ENCODE data around the gene LAG3. TPM values are rescaled to one million over a fixed set of nuclear protein-coding genes. Genes with fewer than 3 reads are reported as not detected.

The LAG3 gene
- total RNA-seq, 1 donor from 2014 or later = 7.3 TPM

DNA sequence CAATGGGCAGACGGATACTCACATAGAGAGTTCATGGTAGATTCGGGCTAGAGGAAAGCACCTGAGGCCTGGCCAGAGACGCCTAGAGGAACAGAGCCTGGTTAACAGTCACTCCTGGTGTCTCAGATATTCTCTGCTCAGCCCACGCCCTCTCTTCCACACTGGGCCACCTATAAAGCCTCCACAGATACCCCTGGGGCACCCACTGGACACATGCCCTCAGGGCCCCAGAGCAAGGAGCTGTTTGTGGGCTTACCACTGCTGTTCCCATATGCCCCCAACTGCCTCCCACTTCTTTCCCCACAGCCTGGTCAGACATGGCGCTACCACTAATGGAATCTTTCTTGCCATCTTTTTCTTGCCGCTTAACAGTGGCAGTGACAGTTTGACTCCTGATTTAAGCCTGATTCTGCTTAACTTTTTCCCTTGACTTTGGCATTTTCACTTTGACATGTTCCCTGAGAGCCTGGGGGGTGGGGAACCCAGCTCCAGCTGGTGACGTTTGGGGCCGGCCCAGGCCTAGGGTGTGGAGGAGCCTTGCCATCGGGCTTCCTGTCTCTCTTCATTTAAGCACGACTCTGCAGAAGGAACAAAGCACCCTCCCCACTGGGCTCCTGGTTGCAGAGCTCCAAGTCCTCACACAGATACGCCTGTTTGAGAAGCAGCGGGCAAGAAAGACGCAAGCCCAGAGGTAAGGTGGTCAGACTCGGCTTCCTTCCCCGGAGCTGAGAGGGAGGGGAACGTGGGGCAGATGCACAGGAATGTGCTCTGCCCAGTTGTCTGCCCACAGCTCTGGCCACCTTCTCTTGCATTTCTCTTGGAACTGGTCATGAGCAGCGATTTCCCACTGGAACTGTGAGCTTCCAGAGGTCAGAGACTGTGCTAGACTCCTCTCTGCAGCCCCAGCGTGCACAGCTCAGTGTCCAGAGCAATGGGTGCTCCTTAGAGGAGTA, 16.9 kb downstream of the LAG3 start, which contains the start of gene CD4:
Gene CD4, plus strand, starts transcription at position 557 of the 953 bp plus-strand sequence. CDS start 10,611 bp downstream, outside the sequence.
- Mint-ChIP-seq H3K4me3 (ENCODE audit: unreplicated experiment) (no peak within 1 kb of the TSS), H3K4me1 (ENCODE audit: low read depth, unreplicated experiment) (peaks cover 14% of the 10 kb centered on the region), H3K36me3 (ENCODE audit: unreplicated experiment) (peaks cover 5% of the 10 kb centered on the region), H3K27me3 (ENCODE audit: unreplicated experiment) (peaks cover 3% of the 10 kb centered on the region), H3K9me3 (ENCODE audit: unreplicated experiment) (peaks cover 4% of the 10 kb centered on the region), H3K27ac (ENCODE audit: unreplicated experiment) (no peak within 1 kb of the TSS)
- no peak for DNase-seq
- TF ChIP-seq, protein P1, sequence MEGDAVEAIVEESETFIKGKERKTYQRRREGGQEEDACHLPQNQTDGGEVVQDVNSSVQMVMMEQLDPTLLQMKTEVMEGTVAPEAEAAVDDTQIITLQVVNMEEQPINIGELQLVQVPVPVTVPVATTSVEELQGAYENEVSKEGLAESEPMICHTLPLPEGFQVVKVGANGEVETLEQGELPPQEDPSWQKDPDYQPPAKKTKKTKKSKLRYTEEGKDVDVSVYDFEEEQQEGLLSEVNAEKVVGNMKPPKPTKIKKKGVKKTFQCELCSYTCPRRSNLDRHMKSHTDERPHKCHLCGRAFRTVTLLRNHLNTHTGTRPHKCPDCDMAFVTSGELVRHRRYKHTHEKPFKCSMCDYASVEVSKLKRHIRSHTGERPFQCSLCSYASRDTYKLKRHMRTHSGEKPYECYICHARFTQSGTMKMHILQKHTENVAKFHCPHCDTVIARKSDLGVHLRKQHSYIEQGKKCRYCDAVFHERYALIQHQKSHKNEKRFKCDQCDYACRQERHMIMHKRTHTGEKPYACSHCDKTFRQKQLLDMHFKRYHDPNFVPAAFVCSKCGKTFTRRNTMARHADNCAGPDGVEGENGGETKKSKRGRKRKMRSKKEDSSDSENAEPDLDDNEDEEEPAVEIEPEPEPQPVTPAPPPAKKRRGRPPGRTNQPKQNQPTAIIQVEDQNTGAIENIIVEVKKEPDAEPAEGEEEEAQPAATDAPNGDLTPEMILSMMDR (IDR thresholded peaks at IDR 0.05; ENCODE audit: partially characterized antibody, unreplicated experiment) = no peak

DNA sequence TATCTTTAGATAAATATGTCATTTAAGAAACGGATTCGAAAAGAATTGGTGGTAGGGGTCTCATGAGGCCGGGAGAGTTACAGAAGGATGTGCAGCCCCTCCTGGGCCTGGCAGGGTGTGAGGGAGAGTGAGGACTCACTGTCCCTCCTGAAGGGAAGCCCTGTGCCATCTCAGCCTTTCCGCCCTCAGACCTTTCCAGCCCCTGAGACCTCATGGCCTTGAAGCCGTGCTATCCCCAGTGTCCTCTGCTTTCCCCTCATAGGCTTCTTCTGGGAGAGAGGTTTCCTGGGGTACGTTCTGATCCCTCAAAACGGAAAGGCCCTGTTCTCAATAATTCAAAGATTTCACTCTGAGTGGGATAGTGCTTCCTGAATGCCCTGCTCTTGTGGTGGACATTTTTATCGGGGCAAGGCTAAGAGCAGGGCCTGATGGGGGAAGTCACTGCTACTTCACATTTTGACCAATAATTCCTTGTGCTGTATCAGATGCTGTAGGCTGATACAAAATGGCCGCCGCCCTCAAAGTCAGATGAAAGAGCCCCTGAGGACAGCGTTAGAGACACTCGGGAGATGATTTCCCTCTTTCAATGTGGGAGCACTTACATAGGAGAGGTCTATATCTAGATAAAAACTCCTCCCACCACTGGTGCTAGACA, 18.3 kb downstream of the LAG3 start:
- TF ChIP-seq, protein P1 (IDR thresholded peaks at IDR 0.05; ENCODE audit: partially characterized antibody, unreplicated experiment) = no peak
- Mint-ChIP-seq H3K27me3 (ENCODE audit: unreplicated experiment) (peaks cover 3% of the 10 kb centered on the region), H3K36me3 (ENCODE audit: unreplicated experiment) (peaks cover 5% of the 10 kb centered on the region), H3K4me3 (ENCODE audit: unreplicated experiment) (no peak overlapping the region), H3K9me3 (ENCODE audit: unreplicated experiment) (peaks cover 2% of the 10 kb centered on the region), H3K27ac (ENCODE audit: unreplicated experiment) (peak overlapping the region; percentile 33), H3K4me1 (ENCODE audit: low read depth, unreplicated experiment) (peaks cover 14% of the 10 kb centered on the region)
- DNase-seq = no peak

DNA sequence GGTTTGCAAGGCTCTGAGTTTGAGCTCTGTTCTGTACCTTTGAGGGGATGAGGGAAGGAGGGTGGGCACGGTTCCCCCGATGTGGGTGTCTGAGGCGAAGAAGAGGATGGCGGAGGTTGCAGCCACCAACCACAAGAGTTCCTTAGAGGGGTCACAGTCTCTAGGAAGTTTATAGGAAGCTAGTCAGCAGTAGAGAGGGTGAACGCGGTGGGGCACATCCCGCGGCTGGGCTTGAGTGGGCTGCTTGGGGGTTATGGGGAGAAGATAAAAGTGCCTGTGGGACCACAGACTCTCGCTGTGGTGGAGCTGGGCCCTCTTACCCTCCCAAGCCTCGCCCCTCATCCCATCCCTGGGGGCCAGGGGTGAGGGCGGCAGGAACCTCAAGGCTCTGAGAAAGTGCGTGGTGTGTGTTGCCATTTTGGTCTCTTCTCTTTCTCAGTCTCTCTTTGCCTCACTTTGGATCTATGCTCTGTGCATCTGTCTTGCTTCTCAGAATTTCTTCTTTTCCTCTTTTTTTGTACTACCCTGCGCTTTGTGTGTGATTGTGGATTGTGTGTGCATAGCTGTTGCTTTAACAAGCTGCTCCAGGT, 19.7 kb downstream of the LAG3 start:
- H3K27ac Mint-ChIP-seq (ENCODE audit: unreplicated experiment) = no peak overlapping the region
- peaks cover 18% of the 10 kb centered on the region for H3K4me1 Mint-ChIP-seq (ENCODE audit: low read depth, unreplicated experiment)
- H3K36me3 Mint-ChIP-seq (ENCODE audit: unreplicated experiment) = peaks cover 5% of the 10 kb centered on the region
- peak overlapping the region; percentile 16 for H3K4me3 Mint-ChIP-seq (ENCODE audit: unreplicated experiment)
- no peak for DNase-seq
- H3K9me3 Mint-ChIP-seq (ENCODE audit: unreplicated experiment) = peaks cover 2% of the 10 kb centered on the region
- TF ChIP-seq, protein P1 (IDR thresholded peaks at IDR 0.05; ENCODE audit: partially characterized antibody, unreplicated experiment) = no peak
- peaks cover 5% of the 10 kb centered on the region for H3K27me3 Mint-ChIP-seq (ENCODE audit: unreplicated experiment)

DNA sequence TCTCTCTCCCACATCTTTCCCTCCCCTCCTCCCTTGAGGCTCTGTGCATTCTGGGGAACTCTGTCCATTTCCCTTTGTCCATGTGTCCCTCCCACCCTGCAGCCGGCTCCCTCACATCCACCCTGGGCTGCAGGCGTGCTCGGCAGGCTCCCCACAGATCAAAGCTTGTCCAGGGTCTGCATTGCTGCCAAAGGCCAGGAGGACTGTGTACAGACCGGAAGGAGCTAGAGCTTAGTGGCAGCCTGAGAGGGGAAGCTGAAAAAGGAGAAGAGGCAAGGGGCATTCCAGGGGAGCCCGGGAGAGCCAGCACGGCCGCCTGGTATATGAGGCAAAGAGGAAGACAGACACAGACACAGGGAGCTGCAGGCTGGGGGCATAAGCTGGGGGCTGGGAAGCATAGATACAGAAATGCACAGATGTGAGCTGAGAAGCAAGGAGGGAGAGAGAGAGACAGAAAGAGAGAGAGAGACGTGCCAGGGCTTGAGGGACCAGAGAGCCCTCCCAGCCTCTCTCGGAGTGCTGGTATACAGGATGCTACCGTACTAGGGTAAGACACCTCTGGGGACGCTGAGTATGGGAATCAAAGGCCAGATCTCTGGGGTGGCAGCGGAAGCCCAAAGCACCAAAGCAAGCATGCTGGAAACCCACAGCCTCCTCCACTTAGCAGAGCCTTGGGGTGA, 20.3 kb downstream of the LAG3 start:
- peak overlapping the region; percentile 69 for H3K27ac Mint-ChIP-seq (ENCODE audit: unreplicated experiment)

More for the DNA sequence above, 20.3 kb downstream of the LAG3 start:
- peaks cover 8% of the 10 kb centered on the region for H3K27me3 Mint-ChIP-seq (ENCODE audit: unreplicated experiment)
- peak overlapping the region; percentile 16 for H3K4me3 Mint-ChIP-seq (ENCODE audit: unreplicated experiment)
- no peak for DNase-seq
- TF ChIP-seq, protein P1 (IDR thresholded peaks at IDR 0.05; ENCODE audit: partially characterized antibody, unreplicated experiment) = no peak
- H3K4me1 Mint-ChIP-seq (ENCODE audit: low read depth, unreplicated experiment) = peaks cover 18% of the 10 kb centered on the region
- peaks cover 2% of the 10 kb centered on the region for H3K9me3 Mint-ChIP-seq (ENCODE audit: unreplicated experiment)
- peaks cover 5% of the 10 kb centered on the region for H3K36me3 Mint-ChIP-seq (ENCODE audit: unreplicated experiment)

Data from glutamatergic neuron (in vitro differentiated cells).